Liver (tissue), 9 donors: ENCODE measurements around the gene ABL1. TPM values are rescaled to one million over a fixed set of nuclear protein-coding genes. Genes with fewer than 3 reads are reported as not detected.
A peak's percentile ranks its signal among the peaks of the same experiment; 100 is the strongest.

ENCODE experiments used
- DNase-seq: peaks from one replicate; pipeline ENCODE4 v3.0.0-alpha.2; 2017; ENCODE audit warnings: low spot score
- H3K27ac ChIP-seq, 2 donors: one replicate each; pipeline ENCODE4 v1.7.0; 2013; ENCODE audit warnings: inconsistent platforms in 2 of 2, low read length in 2 of 2, control low read depth in 1 of 2, low read depth in 1 of 2, mild to moderate bottlenecking in 1 of 2
- H3K27me3 ChIP-seq, 4 donors: one replicate each; pipeline versions ENCODE4 v1.6.1 to v1.7.0; 2013; ENCODE audit warnings: low read length in 3 of 4, inconsistent platforms in 1 of 4, mild to moderate bottlenecking in 1 of 4, moderate library complexity in 1 of 4; ENCODE audit not compliant: control insufficient read depth in 4 of 4, insufficient read depth in 4 of 4
- H3K36me3 ChIP-seq, 4 donors: one replicate each; pipeline versions ENCODE4 v1.6.1 to v1.7.0; 2013; ENCODE audit warnings: low read length in 3 of 4, mild to moderate bottlenecking in 3 of 4, low read depth in 1 of 4, moderate library complexity in 1 of 4; ENCODE audit not compliant: control insufficient read depth in 4 of 4, insufficient read depth in 3 of 4
- H3K4me1 ChIP-seq, 4 donors: one replicate each; pipeline versions ENCODE4 v1.6.1 to v1.7.0; 2013; ENCODE audit warnings: low read length in 3 of 4, mild to moderate bottlenecking in 3 of 4, moderate library complexity in 1 of 4; ENCODE audit not compliant: control insufficient read depth in 4 of 4, insufficient read depth in 4 of 4
- H3K4me3 ChIP-seq, 3 donors: one replicate each; pipeline versions ENCODE4 v1.6.1 to v1.7.0; 2013; ENCODE audit warnings: low read length in 3 of 3, control low read depth in 1 of 3, low read depth in 1 of 3, mild to moderate bottlenecking in 1 of 3
- H3K9ac ChIP-seq, 2 donors: one replicate each; pipeline ENCODE4 v1.7.0; 2013; ENCODE audit warnings: low read length in 2 of 2, mild to moderate bottlenecking in 2 of 2, moderate library complexity in 2 of 2, control low read depth in 1 of 2, low read depth in 1 of 2
- H3K9me3 ChIP-seq, 4 donors: one replicate each; pipeline versions ENCODE4 v1.6.1 to v1.7.0; 2013; ENCODE audit warnings: low read length in 3 of 4; ENCODE audit not compliant: control insufficient read depth in 4 of 4
- EGR1 ChIP-seq, 2 donors: IDR thresholded peaks; 2 replicates each; pipeline ENCODE4 v1.6.1; 2016 to 2018; ENCODE audit warnings: antibody characterized with exemption in 2 of 2, low read depth in 2 of 2
- FOXA1 ChIP-seq: IDR thresholded peaks from 2 replicates; pipeline ENCODE4 v1.6.1; 2016; ENCODE audit warnings: antibody characterized with exemption
- FOXA2 ChIP-seq: IDR thresholded peaks from 2 replicates; pipeline ENCODE4 v1.6.1; 2016; ENCODE audit warnings: antibody characterized with exemption
- GABPA ChIP-seq, 2 donors: IDR thresholded peaks in 1 of 2; conservative IDR thresholded peaks in 1 of 2; 2 replicates each; pipeline ENCODE4 v1.6.1; 2016; ENCODE audit warnings: antibody characterized with exemption in 2 of 2, mild to moderate bottlenecking in 1 of 2, moderate library complexity in 1 of 2
- HNF4A ChIP-seq, 2 donors: conservative IDR thresholded peaks; 2 replicates each; pipeline ENCODE4 v1.6.1; 2016; ENCODE audit warnings: antibody characterized with exemption in 2 of 2, mild to moderate bottlenecking in 2 of 2
- HNF4G ChIP-seq: IDR thresholded peaks from 2 replicates; pipeline ENCODE4 v1.6.1; 2016; ENCODE audit warnings: antibody characterized with exemption
- JUND ChIP-seq, 2 donors: IDR thresholded peaks; 2 replicates each; pipeline ENCODE4 v1.6.1; 2016; ENCODE audit warnings: antibody characterized with exemption in 2 of 2
- NR2F2 ChIP-seq: IDR thresholded peaks from 2 replicates; pipeline ENCODE4 v1.6.1; 2016; ENCODE audit warnings: antibody characterized with exemption
- RAD21 ChIP-seq, 2 donors: IDR thresholded peaks; 2 replicates each; pipeline ENCODE4 v1.6.1; 2016; ENCODE audit warnings: antibody characterized with exemption in 2 of 2, mild to moderate bottlenecking in 2 of 2
- RXRA ChIP-seq, 2 donors: IDR thresholded peaks; 2 replicates each; pipeline ENCODE4 v1.6.1; 2017 to 2018; ENCODE audit warnings: antibody characterized with exemption in 2 of 2, mild to moderate bottlenecking in 1 of 2
- SP1 ChIP-seq: IDR thresholded peaks from 2 replicates; pipeline ENCODE4 v1.6.1; 2018; ENCODE audit warnings: antibody characterized with exemption, mild to moderate bottlenecking
- TAF1 ChIP-seq: conservative IDR thresholded peaks from 2 replicates; pipeline ENCODE4 v1.6.1; 2016; ENCODE audit warnings: antibody characterized with exemption, mild to moderate bottlenecking
- YY1 ChIP-seq: IDR thresholded peaks from 2 replicates; pipeline ENCODE4 v1.6.1; 2016; ENCODE audit warnings: antibody characterized with exemption, mild to moderate bottlenecking
- WGBS: extraction: QIAGEN DNeasy Blood & Tissue Kit; methylation state at CpG from one replicate; pipeline ENCODE4 v1.1.7; 2013; 5-methylcytosine and 5-hydroxymethylcytosine counted together
- polyA plus RNA-seq, 2 donors: library from polyadenylated mRNA; stranded (reverse) in 1 of 2; unstranded in 1 of 2; fragments of 200-250 nt in 1 of 2; fragments of >200 nt in 1 of 2; fragmentation: Nextera tagmentation in 1 of 2; extraction: Ambion mirVana in 1 of 2; gene quantifications; one replicate each; pipeline versions ENCODE4 v1.2.1 to v1.2.3, GENCODE V29; 2013 to 2015
- total RNA-seq, 2 donors: library from RNA; depleted of rRNA; stranded (reverse); fragments of >200 nt; gene quantifications; one replicate each; pipeline ENCODE4 v1.2.3, GENCODE V29; 2014
- TF ChIP-seq, protein P1 (sequence below): IDR thresholded peaks from 2 replicates; pipeline ENCODE4 v1.6.1; 2016; ENCODE audit warnings: antibody characterized with exemption, mild to moderate bottlenecking
- TF ChIP-seq, protein P2 (sequence below): IDR thresholded peaks from 2 replicates; pipeline ENCODE4 v1.6.1; 2016; ENCODE audit warnings: antibody characterized with exemption
- TF ChIP-seq, protein P3 (sequence below): IDR thresholded peaks from 2 replicates; pipeline ENCODE4 v1.6.1; 2016; ENCODE audit warnings: antibody characterized with exemption
- TF ChIP-seq, protein P4 (sequence below): IDR thresholded peaks from 2 replicates; pipeline ENCODE4 v1.6.1; 2016; ENCODE audit warnings: antibody characterized with exemption
- TF ChIP-seq, protein P5 (sequence below): fragments of 150-350 bp; IDR thresholded peaks from 2 replicates; pipeline ENCODE4 v1.5.1; 2017; ENCODE audit warnings: improper control_type of control experiment, low read depth, low read length; ENCODE audit not compliant: missing input control
- donor health status: healthy.
- donor health status: healthy.
- donor health status: healthy.
- donor health status: healthy.
- donor health status: healthy.

Gene ABL1
- total and polyA plus RNA-seq, 4 donors = 4.2 to 14.2 (median 10.9) TPM

DNA sequence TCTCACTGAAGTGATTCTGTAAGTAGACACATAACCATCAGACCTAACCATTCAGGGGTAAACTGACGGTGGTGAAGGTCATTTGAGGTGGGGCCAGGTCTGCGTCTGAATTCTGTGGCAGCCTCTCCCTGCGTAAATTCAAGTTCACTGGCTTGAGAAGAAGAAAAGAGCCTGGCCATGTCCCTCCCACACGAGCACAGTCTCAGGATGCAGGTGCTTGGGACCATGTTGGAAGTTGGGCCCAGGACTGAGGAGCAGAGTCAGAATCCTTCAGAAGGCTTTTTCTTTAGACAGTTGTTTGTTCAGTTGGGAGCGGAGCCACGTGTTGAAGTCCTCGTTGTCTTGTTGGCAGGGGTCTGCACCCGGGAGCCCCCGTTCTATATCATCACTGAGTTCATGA lies 37.5 kb downstream of the ABL1 start (continued):
- TF ChIP-seq, protein P1, sequence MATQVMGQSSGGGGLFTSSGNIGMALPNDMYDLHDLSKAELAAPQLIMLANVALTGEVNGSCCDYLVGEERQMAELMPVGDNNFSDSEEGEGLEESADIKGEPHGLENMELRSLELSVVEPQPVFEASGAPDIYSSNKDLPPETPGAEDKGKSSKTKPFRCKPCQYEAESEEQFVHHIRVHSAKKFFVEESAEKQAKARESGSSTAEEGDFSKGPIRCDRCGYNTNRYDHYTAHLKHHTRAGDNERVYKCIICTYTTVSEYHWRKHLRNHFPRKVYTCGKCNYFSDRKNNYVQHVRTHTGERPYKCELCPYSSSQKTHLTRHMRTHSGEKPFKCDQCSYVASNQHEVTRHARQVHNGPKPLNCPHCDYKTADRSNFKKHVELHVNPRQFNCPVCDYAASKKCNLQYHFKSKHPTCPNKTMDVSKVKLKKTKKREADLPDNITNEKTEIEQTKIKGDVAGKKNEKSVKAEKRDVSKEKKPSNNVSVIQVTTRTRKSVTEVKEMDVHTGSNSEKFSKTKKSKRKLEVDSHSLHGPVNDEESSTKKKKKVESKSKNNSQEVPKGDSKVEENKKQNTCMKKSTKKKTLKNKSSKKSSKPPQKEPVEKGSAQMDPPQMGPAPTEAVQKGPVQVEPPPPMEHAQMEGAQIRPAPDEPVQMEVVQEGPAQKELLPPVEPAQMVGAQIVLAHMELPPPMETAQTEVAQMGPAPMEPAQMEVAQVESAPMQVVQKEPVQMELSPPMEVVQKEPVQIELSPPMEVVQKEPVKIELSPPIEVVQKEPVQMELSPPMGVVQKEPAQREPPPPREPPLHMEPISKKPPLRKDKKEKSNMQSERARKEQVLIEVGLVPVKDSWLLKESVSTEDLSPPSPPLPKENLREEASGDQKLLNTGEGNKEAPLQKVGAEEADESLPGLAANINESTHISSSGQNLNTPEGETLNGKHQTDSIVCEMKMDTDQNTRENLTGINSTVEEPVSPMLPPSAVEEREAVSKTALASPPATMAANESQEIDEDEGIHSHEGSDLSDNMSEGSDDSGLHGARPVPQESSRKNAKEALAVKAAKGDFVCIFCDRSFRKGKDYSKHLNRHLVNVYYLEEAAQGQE = no peak
- TF ChIP-seq, protein P2, sequence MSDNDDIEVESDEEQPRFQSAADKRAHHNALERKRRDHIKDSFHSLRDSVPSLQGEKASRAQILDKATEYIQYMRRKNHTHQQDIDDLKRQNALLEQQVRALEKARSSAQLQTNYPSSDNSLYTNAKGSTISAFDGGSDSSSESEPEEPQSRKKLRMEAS = no peak
- TF ChIP-seq HNF4A (conservative IDR thresholded peaks at IDR 0.05) (no peak), SP1 (no peak), GABPA (IDR thresholded peaks at IDR 0.05 in 1 of 2, conservative IDR thresholded peaks at IDR 0.05 in 1 of 2) (no peak), NR2F2 (no peak), EGR1 (IDR thresholded peaks at IDR 0.05; ENCODE audit: low read depth in 2 of 2) (no peak)
- TF ChIP-seq, protein P3, sequence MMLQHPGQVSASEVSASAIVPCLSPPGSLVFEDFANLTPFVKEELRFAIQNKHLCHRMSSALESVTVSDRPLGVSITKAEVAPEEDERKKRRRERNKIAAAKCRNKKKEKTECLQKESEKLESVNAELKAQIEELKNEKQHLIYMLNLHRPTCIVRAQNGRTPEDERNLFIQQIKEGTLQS = no peak

DNA sequence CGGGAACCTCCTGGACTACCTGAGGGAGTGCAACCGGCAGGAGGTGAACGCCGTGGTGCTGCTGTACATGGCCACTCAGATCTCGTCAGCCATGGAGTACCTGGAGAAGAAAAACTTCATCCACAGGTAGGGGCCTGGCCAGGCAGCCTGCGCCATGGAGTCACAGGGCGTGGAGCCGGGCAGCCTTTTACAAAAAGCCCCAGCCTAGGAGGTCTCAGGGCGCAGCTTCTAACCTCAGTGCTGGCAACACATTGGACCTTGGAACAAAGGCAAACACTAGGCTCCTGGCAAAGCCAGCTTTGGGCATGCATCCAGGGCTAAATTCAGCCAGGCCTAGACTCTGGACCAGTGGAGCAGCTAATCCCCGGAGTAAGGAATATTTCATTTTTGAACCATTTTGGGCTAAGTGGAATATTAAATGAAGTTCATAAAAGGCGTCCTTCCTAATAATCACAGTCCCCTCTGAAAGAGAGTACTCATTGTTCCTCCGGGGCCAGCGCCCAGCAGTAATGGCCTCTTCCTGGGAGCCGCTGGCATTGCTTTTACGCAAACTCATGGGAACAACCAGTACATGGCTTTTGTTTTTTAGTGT lies 38.0 kb downstream of the ABL1 start:
- Histone ChIP-seq H3K4me3 (no peak overlapping the region), H3K4me1 (peaks cover 6 to 21% (median 21%) of the 10 kb centered on the region in 4 donors), H3K9me3 (no peaks in the 10 kb centered on the region), H3K27ac (peak overlapping the region; percentile 57 to 60), H3K36me3 (peaks cover 3 to 21% (median 4%) of the 10 kb centered on the region in 4 donors), H3K9ac (no peak overlapping the region), H3K27me3 (no peaks in the 10 kb centered on the region)
- DNase-seq = peak; percentile 63
- peak; percentile 71 to 79 for TF ChIP-seq RXRA (IDR thresholded peaks at IDR 0.05)
- TF ChIP-seq EGR1 (IDR thresholded peaks at IDR 0.05; ENCODE audit: low read depth in 2 of 2) = no peak
- TF ChIP-seq SP1 = peak; percentile 94
- peak in 1 of 2 donors; percentile 42 for TF ChIP-seq GABPA (IDR thresholded peaks at IDR 0.05 in 1 of 2, conservative IDR thresholded peaks at IDR 0.05 in 1 of 2)
- TF ChIP-seq FOXA2 = peak; percentile 44
- peak; percentile 90 for TF ChIP-seq HNF4G
- TF ChIP-seq JUND (IDR thresholded peaks at IDR 0.05) = peak in 1 of 2 donors; percentile 36
- TF ChIP-seq NR2F2 = peak; percentile 29
- TF ChIP-seq, protein P3 = no peak
- peak; percentile 50 to 52 for TF ChIP-seq RAD21 (IDR thresholded peaks at IDR 0.05)
- TF ChIP-seq, protein P2 = peak; percentile 50
- peak; percentile 98 to 99 for TF ChIP-seq HNF4A (conservative IDR thresholded peaks at IDR 0.05)
- peak; percentile 79 for TF ChIP-seq YY1
- TF ChIP-seq FOXA1 = peak; percentile 39
- TF ChIP-seq, protein P4, sequence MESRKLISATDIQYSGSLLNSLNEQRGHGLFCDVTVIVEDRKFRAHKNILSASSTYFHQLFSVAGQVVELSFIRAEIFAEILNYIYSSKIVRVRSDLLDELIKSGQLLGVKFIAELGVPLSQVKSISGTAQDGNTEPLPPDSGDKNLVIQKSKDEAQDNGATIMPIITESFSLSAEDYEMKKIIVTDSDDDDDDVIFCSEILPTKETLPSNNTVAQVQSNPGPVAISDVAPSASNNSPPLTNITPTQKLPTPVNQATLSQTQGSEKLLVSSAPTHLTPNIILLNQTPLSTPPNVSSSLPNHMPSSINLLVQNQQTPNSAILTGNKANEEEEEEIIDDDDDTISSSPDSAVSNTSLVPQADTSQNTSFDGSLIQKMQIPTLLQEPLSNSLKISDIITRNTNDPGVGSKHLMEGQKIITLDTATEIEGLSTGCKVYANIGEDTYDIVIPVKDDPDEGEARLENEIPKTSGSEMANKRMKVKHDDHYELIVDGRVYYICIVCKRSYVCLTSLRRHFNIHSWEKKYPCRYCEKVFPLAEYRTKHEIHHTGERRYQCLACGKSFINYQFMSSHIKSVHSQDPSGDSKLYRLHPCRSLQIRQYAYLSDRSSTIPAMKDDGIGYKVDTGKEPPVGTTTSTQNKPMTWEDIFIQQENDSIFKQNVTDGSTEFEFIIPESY = peak; percentile 56
- TF ChIP-seq TAF1 = no peak
- TF ChIP-seq, protein P1 = peak; percentile 57
- TF ChIP-seq, protein P5, sequence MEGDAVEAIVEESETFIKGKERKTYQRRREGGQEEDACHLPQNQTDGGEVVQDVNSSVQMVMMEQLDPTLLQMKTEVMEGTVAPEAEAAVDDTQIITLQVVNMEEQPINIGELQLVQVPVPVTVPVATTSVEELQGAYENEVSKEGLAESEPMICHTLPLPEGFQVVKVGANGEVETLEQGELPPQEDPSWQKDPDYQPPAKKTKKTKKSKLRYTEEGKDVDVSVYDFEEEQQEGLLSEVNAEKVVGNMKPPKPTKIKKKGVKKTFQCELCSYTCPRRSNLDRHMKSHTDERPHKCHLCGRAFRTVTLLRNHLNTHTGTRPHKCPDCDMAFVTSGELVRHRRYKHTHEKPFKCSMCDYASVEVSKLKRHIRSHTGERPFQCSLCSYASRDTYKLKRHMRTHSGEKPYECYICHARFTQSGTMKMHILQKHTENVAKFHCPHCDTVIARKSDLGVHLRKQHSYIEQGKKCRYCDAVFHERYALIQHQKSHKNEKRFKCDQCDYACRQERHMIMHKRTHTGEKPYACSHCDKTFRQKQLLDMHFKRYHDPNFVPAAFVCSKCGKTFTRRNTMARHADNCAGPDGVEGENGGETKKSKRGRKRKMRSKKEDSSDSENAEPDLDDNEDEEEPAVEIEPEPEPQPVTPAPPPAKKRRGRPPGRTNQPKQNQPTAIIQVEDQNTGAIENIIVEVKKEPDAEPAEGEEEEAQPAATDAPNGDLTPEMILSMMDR = no peak
- WGBS = 35% methylated on average over 15 of the region's 15 CpGs
